A549 (cell line): Measurements from ENCODE around the gene EEFSEC. TPM values are rescaled to one million over a fixed set of nuclear protein-coding genes. Genes with fewer than 3 reads are reported as not detected.

Source experiments
- ATAC-seq, 2 experiments: fragments of 200-7000 bp in 1 of 2; fragments of >200 bp in 1 of 2; cut with Nextera tagmentation in 1 of 2; cut with Tn5 transposase in 1 of 2; 3 replicates each; pipeline versions ENCODE4 v1.8.0 to v1.9.1; 2018 to 2020; ENCODE audit warnings: mild to moderate bottlenecking in 1 of 2, moderate library complexity in 1 of 2
- CTCF ChIA-PET: fragments of 300-600 bp; sonication (Branson Sonifier 250); formaldehyde crosslinking; extraction: SDS; loops from one replicate; lab custom pipeline; 2021; ENCODE audit warnings: antibody characterized with exemption, inconsistent platforms; lab: Yijun Ruan, JAX
- POLR2A ChIA-PET: fragments of 350-600 bp; formaldehyde crosslinking; extraction: SDS; loops from one replicate; lab custom pipeline; 2021; ENCODE audit warnings: antibody characterized with exemption, inconsistent platforms; lab: Yijun Ruan, JAX
- DNase-seq, 2 experiments: peaks; one replicate each; pipeline versions ENCODE4 v3.0.0 to v3.0.0-alpha.2; 2011 to 2016; ENCODE audit warnings: low read depth in 1 of 2, low spot score in 1 of 2
- FAIRE-seq: peaks from 2 replicates; lab custom pipeline; 2011; peaks lifted over from hg19 to GRCh38; lab: Jason Lieb, UNC
- H3K27ac ChIP-seq, 2 experiments: fragments of >200 bp; sonication (Bioruptor Twin); formaldehyde crosslinking; 3 replicates each; pipeline ENCODE4 v1.5.1; 2016 to 2017
- H3K4me1 ChIP-seq: fragments of >200 bp; sonication (Bioruptor Twin); formaldehyde crosslinking; 3 replicates; pipeline ENCODE4 v1.6.1; 2016
- H3K4me2 ChIP-seq: fragments of >200 bp; sonication (Bioruptor Twin); formaldehyde crosslinking; 3 replicates; pipeline ENCODE4 v1.6.1; 2016
- H3K4me3 ChIP-seq: fragments of >200 bp; sonication (Bioruptor Twin); formaldehyde crosslinking; 3 replicates; pipeline ENCODE4 v1.5.1; 2016
- H3K9me3 ChIP-seq: fragments of >200 bp; sonication (Bioruptor Twin); formaldehyde crosslinking; 3 replicates; pipeline ENCODE4 v1.6.1; 2016
- BCL3 ChIP-seq: fragments of >200 bp; sonication (Bioruptor Twin); formaldehyde crosslinking; IDR thresholded peaks from 3 replicates; pipeline ENCODE4 v1.6.1; 2016
- CBX2 ChIP-seq: fragments of 200-600 bp; sonication (generic); IDR thresholded peaks from 2 replicates; pipeline ENCODE4 v1.6.1; 2016; ENCODE audit warnings: low read depth, mild to moderate bottlenecking, borderline replicate concordance
- CBX8 ChIP-seq: fragments of 200-600 bp; sonication (generic); IDR thresholded peaks from 2 replicates; pipeline ENCODE4 v1.6.1; 2016
- CEBPB ChIP-seq, 2 experiments: fragments of >200 bp in 1 of 2; sonication (Bioruptor Twin) in 1 of 2; formaldehyde crosslinking in 1 of 2; IDR thresholded peaks; 2 replicates each; pipeline ENCODE4 v1.6.1; 2012 to 2016
- CHD4 ChIP-seq: fragments of 200-600 bp; sonication (generic); IDR thresholded peaks from 2 replicates; pipeline ENCODE4 v1.6.1; 2016; ENCODE audit warnings: antibody characterized with exemption, mild to moderate bottlenecking, borderline replicate concordance
- ELK1 ChIP-seq: fragments of 150-350 bp; IDR thresholded peaks from 2 replicates; pipeline ENCODE4 v1.6.1; 2014; ENCODE audit warnings: low read depth, mild to moderate bottlenecking, low read length
- EP300 ChIP-seq, 2 experiments: fragments of >200 bp; sonication (Bioruptor Twin); formaldehyde crosslinking; IDR thresholded peaks; 2 replicates in 1 of 2; 3 replicates in 1 of 2; pipeline ENCODE4 v1.6.1; 2016 to 2017
- FOSB ChIP-seq: fragments of 250-450 bp; sonication (Bioruptor Pico); IDR thresholded peaks from 2 replicates; pipeline ENCODE4 v1.5.0; 2020; ENCODE audit warnings: mild to moderate bottlenecking, moderate library complexity
- HDAC2 ChIP-seq: fragments of 200-600 bp; sonication (generic); IDR thresholded peaks from 2 replicates; pipeline ENCODE4 v1.6.1; 2016
- HES2 ChIP-seq: fragments of >200 bp; sonication (Bioruptor Twin); formaldehyde crosslinking; IDR thresholded peaks from 2 replicates; pipeline ENCODE4 v1.6.1; 2016
- HOXA7 ChIP-seq: fragments of 250-450 bp; sonication (Bioruptor Pico); IDR thresholded peaks from 2 replicates; pipeline ENCODE4 v1.5.0; 2020; ENCODE audit warnings: mild to moderate bottlenecking, moderate library complexity
- JUNB ChIP-seq: fragments of >200 bp; sonication (Bioruptor Twin); formaldehyde crosslinking; IDR thresholded peaks from 2 replicates; pipeline ENCODE4 v1.6.1; 2016
- KDM5A ChIP-seq: fragments of 200-600 bp; sonication (generic); IDR thresholded peaks from 2 replicates; pipeline ENCODE4 v1.6.1; 2016; ENCODE audit warnings: antibody characterized with exemption, mild to moderate bottlenecking
- MAZ ChIP-seq: fragments of 150-350 bp; IDR thresholded peaks from 2 replicates; pipeline ENCODE4 v1.6.1; 2014; ENCODE audit warnings: antibody characterized with exemption, low read depth, low read length, borderline replicate concordance
- MYC ChIP-seq: IDR thresholded peaks from 2 replicates; pipeline ENCODE4 v1.6.1; 2012; ENCODE audit warnings: mild to moderate bottlenecking, inconsistent platforms, low read length, improper control_type of control experiment, borderline replicate concordance
- NFE2L2 ChIP-seq: fragments of 150-350 bp; conservative IDR thresholded peaks from 2 replicates; pipeline ENCODE4 v1.6.1; 2014; ENCODE audit warnings: low read length
- NPAS2 ChIP-seq: fragments of 250-450 bp; sonication (Bioruptor Pico); IDR thresholded peaks from 2 replicates; pipeline ENCODE4 v1.8.0; 2022; ENCODE audit warnings: mild to moderate bottlenecking, moderate library complexity, borderline replicate concordance
- NR3C1 ChIP-seq: fragments of >200 bp; sonication (Bioruptor Twin); formaldehyde crosslinking; IDR thresholded peaks from 3 replicates; pipeline ENCODE4 v1.6.1; 2017
- PBX3 ChIP-seq: IDR thresholded peaks from 2 replicates; pipeline ENCODE4 v1.6.1; 2012
- POLR2A ChIP-seq: IDR thresholded peaks from 2 replicates; pipeline ENCODE4 v1.6.1; 2012; ENCODE audit warnings: mild to moderate bottlenecking, low read length
- SREBF2 ChIP-seq: fragments of 450-650 bp; IDR thresholded peaks from 2 replicates; pipeline ENCODE4 v1.6.1; 2014; ENCODE audit warnings: mild to moderate bottlenecking, moderate library complexity
- ZC3H11A ChIP-seq: fragments of 450-650 bp; IDR thresholded peaks from 2 replicates; pipeline ENCODE4 v1.6.1; 2014; ENCODE audit warnings: antibody characterized with exemption, mild to moderate bottlenecking
- ZFP36 ChIP-seq: fragments of 450-650 bp; IDR thresholded peaks from 2 replicates; pipeline ENCODE4 v1.6.1; 2014; ENCODE audit warnings: borderline replicate concordance; ENCODE audit not compliant: partially characterized antibody
- WGBS: methylation state at CpG from one replicate; pipeline ENCODE4 v1.1.6; 2017; ENCODE audit errors: missing lambda C conversion rate; 5-methylcytosine and 5-hydroxymethylcytosine counted together
- polyA plus RNA-seq, 4 experiments: library from polyadenylated mRNA; depleted of rRNA in 3 of 4; stranded (reverse); fragments of >200 nt; fragmentation: RNase III in 1 of 4; extraction: RNeasy Plus Mini Kit Qiagen cat#74134 plus additional on column Dnase treatment in 1 of 4; gene quantifications; 2 replicates in 3 of 4; 3 replicates in 1 of 4; pipeline ENCODE4 v1.2.3, GENCODE V29; 2011 to 2017
- TF ChIP-seq, protein P1 (sequence below): fragments of 250-450 bp; sonication (Bioruptor Pico); IDR thresholded peaks from 2 replicates; pipeline ENCODE4 v1.5.0; 2021; ENCODE audit warnings: mild to moderate bottlenecking, moderate library complexity, borderline replicate concordance
- TF ChIP-seq, protein P2 (sequence below): fragments of >200 bp; sonication (Bioruptor Twin); formaldehyde crosslinking; IDR thresholded peaks from 3 replicates; pipeline ENCODE4 v1.5.1; 2016

Gene EEFSEC
- polyA plus RNA-seq, 2 of the 4 experiments (the other 2 are of a cell fraction), result 6.9 to 7.3 TPM

DNA sequence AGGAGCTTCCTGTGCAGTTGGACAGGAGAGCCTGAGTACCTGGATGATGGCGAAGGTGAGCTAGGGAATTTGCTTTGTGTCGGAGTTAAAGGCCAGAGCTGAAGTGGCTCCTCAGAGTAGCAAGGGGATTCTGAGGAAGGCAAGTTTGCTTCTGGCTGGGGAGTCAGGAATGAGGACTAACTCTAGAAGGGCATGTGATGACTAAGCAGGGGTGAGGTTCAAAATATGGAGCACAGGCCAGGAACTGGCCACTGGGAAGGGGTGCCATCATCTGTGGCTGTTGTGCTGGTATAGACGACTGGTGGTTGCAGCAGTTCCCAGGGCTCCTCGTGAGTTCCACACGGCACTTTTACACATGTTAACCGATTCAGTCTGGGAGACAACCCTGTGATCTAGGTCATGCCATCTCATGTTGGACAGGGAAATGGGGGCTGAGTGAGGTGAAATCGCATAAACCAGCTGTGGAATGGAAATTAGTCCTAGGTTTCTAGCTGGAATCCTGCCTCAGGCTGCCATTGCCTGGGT, 100.8 kb downstream of the EEFSEC start:
- Histone ChIP-seq H3K4me2 (no peak overlapping the region), H3K27ac (no peak overlapping the region), H3K4me3 (no peak overlapping the region), H3K4me1 (peaks cover 12% of the 10 kb centered on the region; the same call in 2 of the 3 replicates), H3K9me3 (no peaks in the 10 kb centered on the region)
- DNase-seq (no peak), FAIRE-seq (no peak), ATAC-seq (no peak)
- ChIA-PET CTCF (interaction anchor here (0.7 to 0.8 kb wide), 2 partner anchors 15 to 18 kb away, joined by 3 read pairs; no protein-coding TSS in a partner anchor), POLR2A (no interaction called here)
- 92% methylated on average over 7 of the region's 7 CpGs for WGBS
- TF ChIP-seq NPAS2 (no peak), EP300 (IDR thresholded peaks at IDR 0.05) (no peak), ELK1 (no peak), HES2 (no peak), MYC (no peak), BCL3 (no peak), CBX8 (no peak), KDM5A (no peak), FOSB (CRISPR knock-in tag) (no peak), ZC3H11A (no peak), HDAC2 (no peak), CEBPB (IDR thresholded peaks at IDR 0.05) (no peak), NFE2L2 (no peak)
- TF ChIP-seq, protein P1, sequence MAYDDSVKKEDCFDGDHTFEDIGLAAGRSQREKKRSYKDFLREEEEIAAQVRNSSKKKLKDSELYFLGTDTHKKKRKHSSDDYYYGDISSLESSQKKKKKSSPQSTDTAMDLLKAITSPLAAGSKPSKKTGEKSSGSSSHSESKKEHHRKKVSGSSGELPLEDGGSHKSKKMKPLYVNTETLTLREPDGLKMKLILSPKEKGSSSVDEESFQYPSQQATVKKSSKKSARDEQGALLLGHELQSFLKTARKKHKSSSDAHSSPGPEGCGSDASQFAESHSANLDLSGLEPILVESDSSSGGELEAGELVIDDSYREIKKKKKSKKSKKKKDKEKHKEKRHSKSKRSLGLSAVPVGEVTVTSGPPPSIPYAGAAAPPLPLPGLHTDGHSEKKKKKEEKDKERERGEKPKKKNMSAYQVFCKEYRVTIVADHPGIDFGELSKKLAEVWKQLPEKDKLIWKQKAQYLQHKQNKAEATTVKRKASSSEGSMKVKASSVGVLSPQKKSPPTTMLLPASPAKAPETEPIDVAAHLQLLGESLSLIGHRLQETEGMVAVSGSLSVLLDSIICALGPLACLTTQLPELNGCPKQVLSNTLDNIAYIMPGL, result no peak

DNA sequence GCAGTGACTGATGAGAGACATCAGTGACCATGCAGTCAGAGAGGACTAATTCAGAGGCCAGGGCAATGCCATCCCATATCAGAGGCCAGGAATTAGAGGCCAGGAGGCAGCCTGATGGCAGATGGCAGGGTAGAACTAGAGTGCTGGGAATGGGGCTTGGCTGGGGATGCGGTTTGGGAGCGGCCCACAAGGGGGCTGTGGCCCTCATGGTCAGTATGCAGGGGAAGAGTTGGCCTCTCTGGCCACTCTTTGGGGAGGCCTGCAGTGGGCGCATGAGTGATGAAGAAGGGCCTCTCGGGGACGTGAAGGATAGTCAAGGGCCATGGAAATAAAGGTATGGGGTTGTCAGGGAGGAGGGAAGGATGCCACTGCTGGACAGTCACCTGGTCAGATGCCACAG, 101.7 kb downstream of the EEFSEC start:
- WGBS, result 86% methylated on average over 3 of the region's 5 CpGs
- POLR2A ChIA-PET, result no interaction called here
- no peak for ATAC-seq
- peaks cover 12% of the 10 kb centered on the region; the same call in 2 of the 3 replicates for H3K4me1 ChIP-seq
- peaks cover under 1% of the 10 kb centered on the region; the same call in 1 of the 3 replicates for H3K9me3 ChIP-seq
- DNase-seq, result no peak
- no peak for FAIRE-seq
- H3K27ac ChIP-seq, result no peak overlapping the region
- TF ChIP-seq CBX2, result no peak
- TF ChIP-seq JUNB, result no peak
- TF ChIP-seq, protein P2, sequence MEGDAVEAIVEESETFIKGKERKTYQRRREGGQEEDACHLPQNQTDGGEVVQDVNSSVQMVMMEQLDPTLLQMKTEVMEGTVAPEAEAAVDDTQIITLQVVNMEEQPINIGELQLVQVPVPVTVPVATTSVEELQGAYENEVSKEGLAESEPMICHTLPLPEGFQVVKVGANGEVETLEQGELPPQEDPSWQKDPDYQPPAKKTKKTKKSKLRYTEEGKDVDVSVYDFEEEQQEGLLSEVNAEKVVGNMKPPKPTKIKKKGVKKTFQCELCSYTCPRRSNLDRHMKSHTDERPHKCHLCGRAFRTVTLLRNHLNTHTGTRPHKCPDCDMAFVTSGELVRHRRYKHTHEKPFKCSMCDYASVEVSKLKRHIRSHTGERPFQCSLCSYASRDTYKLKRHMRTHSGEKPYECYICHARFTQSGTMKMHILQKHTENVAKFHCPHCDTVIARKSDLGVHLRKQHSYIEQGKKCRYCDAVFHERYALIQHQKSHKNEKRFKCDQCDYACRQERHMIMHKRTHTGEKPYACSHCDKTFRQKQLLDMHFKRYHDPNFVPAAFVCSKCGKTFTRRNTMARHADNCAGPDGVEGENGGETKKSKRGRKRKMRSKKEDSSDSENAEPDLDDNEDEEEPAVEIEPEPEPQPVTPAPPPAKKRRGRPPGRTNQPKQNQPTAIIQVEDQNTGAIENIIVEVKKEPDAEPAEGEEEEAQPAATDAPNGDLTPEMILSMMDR, result no peak
- TF ChIP-seq, protein P1, result no peak
- TF ChIP-seq CHD4, result no peak
- no peak for TF ChIP-seq MYC
- TF ChIP-seq SREBF2, result no peak
- TF ChIP-seq MAZ, result no peak
- no peak for TF ChIP-seq POLR2A
- TF ChIP-seq PBX3, result no peak
- no peak for TF ChIP-seq NR3C1
- no peak for TF ChIP-seq NFE2L2
- TF ChIP-seq HOXA7 (CRISPR knock-in tag), result no peak
- TF ChIP-seq ZFP36, result no peak
- CTCF ChIA-PET, result interaction anchor here (0.7 kb wide), 1 partner anchor 14 kb away, joined by 3 read pairs; no protein-coding TSS in a partner anchor
- no peak overlapping the region for H3K4me2 ChIP-seq
- no peak overlapping the region for H3K4me3 ChIP-seq
